Caki2 (cell line): Measurements from ENCODE around the gene FNDC3A. TPM values are rescaled to one million over a fixed set of nuclear protein-coding genes. Genes with fewer than 3 reads are reported as not detected.
"Not testable (repeated sequence)": the region's sequence is repeated elsewhere in the genome, so short reads cannot be mapped to it uniquely, and the experiment has no call there.

Experiments
- DNase-seq: peaks from one replicate; pipeline ENCODE4 v3.0.0-alpha.2; 2015; ENCODE audit warnings: low read depth
- in situ Hi-C: cut with HindIII; loops from 2 replicates; pipeline ENCODE4 v1.10.0; 2016; ENCODE audit warnings: low sequenced_read_pairs, low pct_unique_long_range_greater_than_20kb, mixed read lengths
- total RNA-seq: library from RNA; depleted of rRNA; stranded (reverse); fragments of >200 nt; shearing (Covaris generic); gene quantifications from 2 replicates; pipeline ENCODE4 v1.2.3, GENCODE V29; 2014; ENCODE audit warnings: low replicate concordance

Gene FNDC3A
- total RNA-seq, 1 experiment from 2014 or later: 18.3 TPM

DNA sequence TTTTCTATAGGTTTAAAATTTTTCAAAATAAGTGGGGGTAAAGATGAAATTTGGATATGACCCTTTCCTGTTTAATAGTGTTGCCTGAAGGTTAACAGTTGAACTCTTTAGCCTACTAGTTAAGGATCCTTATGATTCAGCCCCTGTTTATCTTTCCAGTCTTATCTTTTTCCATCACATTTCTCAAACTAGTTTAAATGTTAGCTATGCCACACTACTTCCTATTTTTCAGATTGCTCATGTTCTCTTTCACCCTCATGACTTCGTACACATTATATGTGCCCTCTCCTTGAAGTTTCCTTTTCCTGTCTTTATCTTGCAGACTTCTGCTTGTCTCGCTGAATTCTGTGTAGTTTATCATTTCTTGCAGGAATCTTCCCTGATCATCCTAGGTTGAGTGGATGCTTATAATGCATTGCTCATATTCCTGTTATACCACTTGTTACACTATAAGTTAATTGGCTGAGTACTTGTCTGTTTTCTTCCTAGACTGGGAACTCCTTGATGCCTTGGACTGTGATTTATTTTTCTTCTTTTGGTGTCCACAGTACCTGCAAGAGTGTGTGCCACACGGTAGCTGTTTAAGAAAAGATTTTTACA lies 86.7 kb downstream of the FNDC3A start:
- in situ Hi-C loops: no loop called here
- no peak for DNase-seq

DNA sequence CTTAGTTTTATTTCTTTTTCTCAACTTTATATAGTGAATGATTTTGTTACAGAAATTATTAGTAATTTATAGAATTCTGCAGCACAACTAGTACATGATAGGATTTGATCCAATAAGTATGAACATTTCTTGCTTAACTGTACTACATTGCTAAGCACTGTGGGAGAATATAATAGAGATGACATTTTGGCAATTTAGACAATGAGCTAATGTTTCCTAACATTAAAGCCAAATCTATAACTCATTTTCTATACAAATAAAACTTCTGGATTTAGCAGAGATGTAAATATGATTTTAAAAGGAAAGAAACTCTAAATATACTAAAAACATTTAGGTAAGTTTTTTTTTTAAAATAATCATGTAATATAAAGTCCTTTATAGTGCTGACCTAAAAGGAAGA lies 87.3 kb downstream of the FNDC3A start:
- in situ Hi-C loops: no loop called here
- no peak for DNase-seq

DNA sequence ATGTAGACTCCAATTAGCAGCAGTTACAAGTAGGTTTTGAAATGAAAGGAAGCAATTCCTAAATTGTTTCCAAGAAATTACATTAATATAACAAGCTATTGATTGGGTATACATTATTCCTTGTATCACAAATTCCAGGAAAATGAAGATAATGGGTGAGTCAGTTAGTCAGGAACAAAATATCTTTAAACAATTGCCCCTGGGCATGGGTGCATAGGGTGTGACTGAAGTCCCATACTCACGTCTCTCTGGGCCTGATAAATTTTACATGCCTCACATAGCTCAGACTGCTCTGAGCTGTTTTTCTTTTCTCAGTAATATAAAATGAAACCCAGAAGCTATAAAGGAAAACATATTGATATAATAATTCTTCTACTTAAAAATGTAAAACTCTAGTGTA lies 87.8 kb downstream of the FNDC3A start:
- no peak for DNase-seq
- in situ Hi-C loops: no loop called here

DNA sequence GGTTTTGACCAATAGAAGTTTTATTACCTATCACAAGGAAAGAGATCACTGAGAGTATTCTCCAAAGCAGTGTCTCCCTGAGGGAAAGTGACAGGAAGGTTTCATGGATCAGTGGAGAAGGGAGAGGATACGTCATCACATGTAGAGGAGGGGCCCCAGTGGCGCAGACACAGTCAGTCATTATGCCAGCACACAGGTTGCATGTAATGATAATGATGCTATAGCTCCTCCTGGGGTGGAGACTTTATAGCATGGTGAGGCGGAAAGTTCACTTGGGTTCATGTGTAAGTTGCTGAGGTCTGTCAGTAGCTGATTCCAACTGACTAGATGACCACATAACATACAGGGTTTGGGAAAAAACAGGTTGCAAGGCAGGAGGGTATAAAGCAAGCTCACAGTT lies 88.8 kb downstream of the FNDC3A start:
- DNase-seq: peak; percentile 19
- in situ Hi-C loops: no loop called here

DNA sequence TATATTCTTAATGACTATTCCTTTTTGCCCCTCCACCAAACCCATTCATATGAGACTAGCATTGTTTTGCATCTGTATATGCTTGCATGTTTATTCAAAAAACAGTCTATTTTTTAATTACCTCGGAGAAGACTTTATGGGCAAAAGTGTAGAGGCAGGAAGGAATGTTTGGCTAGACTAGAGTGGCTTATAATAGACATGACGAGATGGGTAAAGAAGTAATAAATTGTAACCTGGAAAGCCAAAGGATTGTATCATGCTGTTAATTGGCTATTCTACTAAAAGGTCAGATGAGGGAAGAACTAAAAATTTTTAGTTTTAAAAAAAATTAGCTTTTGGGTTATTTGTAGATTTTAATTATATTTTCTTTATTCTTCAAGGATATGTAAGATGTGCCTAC lies 91.1 kb downstream of the FNDC3A start:
- in situ Hi-C loops: no loop called here
- DNase-seq: no peak

DNA sequence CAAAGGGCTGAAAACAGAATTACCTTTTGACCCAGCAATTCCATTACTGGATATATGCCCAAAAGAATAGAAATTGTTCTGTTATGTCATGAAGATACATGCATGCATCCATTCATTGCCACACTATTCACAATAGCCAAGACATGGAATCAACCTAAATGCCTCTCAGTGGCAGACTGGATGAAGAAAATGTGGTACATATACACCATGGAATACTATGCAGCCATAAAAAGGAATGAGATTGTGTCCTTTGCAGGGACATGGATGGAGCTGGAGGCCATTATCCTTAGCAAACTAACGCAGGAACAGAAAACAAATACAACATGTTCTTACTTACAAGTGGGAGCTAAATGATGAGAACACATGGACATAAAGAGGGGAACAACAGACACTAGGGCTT lies 92.8 kb downstream of the FNDC3A start:
- DNase-seq, in situ Hi-C loops: not testable (repeated sequence)

DNA sequence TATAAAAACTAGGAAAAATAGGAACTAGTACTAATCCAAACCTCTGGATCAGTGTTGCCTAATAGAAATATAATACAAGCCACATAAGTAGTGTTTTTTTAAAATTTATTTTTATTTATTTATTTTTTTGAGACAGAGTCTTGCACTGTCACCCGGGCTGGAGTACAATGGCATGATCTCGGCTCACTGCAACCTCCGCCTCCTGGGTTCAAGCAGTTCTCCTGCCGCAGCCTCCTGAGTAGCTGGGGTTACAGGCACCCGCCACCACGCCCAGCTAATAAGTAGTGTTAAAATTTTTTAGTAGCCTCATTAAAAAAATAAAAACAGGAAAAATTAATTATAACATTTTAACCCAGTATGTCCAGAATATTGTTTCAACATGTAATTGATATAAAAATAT lies 94.3 kb downstream of the FNDC3A start:
- not testable (repeated sequence) for DNase-seq

DNA sequence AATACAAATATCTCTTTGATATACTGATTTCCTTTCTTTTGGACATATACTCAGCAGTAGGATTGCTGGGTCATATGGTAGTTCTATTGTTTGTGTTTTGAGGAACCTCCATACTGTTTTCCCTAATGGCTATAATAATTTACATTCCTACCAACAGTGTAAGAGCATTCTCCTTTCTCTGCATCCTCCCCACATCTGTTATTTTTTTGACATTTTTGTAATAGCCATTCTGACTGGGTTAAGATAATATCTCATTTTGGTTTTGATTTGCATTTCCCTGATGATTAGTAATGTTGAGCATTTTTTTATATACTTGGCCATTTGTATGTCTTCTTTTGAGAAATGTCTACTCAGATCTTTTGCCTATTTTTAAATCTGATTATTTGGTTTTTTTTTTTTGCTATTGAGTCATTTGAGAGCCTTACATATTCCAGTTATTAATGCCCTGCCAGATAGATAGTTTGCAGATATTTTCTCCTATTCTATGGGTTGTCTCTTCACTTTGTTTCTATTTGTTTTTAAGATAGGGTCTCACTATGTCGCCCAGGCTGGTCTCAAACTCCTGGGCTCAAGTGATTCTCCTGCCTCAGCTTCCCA lies 95.7 kb downstream of the FNDC3A start:
- DNase-seq: no peak
- in situ Hi-C loops: no loop called here

More for the DNA sequence above, 94.3 kb downstream of the FNDC3A start:
- in situ Hi-C loops: not testable (repeated sequence)

DNA sequence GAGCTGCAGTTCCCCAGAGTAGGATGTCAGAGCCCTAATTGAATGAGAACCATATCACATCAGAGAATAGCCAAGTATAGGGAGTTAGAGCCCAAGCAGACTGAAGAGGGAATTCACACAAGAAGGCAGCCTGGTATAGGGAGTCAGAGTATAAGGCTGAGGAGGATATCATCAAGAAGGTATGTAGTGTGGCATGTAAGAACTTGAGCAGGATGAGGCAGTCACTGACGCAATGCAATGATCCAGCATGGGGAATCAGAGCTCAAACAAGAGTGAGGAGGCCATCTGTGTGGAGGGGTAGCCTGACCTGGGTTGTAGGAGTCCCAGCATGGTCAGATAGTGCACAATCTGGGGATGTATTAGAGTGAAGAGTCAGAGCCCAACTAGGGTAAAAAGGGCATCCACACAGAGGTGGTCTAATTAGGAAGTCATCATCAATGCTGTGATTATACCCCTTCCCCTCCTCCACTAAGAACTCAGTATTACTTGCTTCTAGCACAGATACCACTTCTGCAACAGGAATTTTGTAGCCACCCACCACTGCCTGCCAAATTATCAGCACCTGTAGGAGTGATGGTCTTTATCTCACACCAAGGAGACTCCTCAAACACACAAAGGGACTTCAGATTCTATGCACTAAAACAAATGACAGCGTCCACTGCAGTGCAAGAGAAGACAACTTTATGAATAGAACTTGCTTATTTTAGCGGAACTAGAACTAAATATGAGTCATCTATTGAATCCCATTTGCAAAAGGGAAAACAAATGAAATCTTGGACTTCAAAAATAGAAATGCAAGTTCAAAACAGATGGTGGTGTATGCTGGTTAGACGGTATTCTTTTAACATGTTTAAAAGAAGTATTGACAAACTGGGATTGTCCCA lies 107.2 kb downstream of the FNDC3A start:
- in situ Hi-C loops: no loop called here
- no peak for DNase-seq

DNA sequence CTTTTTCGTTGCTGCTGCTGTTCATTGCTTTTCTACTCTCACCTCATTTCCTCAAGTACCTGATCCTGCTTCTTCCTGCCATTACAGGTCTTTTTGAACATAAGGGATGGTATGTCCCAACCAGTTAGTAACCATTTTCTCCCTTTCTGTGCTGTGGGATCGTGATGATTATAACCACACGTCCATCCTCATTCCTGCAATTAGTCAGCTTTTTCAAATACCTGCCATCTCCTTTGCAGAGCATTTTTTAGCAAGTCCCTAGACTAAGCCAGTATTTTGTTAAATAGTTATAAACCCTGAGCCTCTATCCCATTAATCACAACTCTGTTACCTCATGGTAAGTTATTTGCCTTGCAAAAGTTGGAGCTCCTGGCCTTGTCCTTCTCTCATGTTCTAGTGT lies 109.2 kb downstream of the FNDC3A start:
- no peak for DNase-seq
- in situ Hi-C loops: no loop called here

DNA sequence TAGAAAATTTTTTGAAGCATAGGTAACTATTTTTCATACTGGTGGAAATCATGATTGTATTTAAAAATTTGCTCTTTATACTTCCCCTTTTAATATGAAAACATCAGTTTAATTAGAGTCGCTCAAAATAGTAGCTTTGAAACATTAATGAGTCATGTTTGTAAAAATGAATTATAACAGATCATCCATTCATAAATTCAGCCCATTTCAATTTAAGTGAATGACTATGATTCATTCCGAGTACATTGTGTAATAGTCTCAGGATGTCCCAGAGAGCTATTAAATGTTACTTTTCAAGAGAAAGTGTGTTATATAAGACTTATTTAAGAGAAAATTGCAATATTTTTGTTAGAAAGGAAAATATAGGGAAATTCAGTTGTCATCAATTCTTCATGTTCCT lies 111.0 kb downstream of the FNDC3A start:
- DNase-seq: no peak
- in situ Hi-C loops: no loop called here

DNA sequence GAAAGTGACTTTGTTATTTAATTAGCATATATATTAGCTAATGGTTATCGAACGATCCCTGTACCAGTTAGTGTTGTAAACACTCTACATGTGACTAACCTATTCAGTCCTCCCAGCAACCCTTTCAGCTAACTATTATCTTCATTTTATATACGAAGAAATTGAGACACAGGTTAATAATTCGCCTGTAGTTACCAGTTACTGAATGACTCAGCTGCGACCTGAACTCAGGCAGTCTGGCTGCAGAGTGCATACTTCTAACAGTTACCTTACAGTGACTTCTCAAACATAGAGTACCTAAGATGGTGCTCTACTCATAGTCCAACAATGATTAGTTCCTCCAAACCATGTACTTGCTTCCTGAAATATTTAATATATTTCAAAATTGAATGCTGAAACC lies 117.7 kb downstream of the FNDC3A start:
- DNase-seq: peak; percentile 12
- in situ Hi-C loops: no loop called here

DNA sequence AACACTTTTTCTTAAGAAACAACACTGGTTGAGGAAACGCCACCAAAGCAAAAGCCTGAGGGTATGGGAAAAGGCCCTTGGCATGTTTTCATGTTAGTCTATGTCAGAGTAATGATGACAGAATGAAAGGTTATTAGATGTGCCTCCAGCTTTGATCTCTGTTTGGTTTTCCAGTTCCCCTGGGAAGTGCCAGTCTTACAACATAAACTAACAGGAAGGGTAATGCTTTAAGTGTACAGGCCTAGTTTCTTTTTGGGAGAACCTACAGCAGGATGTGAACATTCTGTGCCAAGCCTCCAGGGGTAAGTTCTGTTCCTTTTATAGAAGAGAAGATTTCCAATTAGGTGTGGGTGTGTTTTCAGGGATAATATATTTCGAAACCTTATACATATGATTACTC lies 121.7 kb downstream of the FNDC3A start:
- no peak for DNase-seq
- in situ Hi-C loops: no loop called here

DNA sequence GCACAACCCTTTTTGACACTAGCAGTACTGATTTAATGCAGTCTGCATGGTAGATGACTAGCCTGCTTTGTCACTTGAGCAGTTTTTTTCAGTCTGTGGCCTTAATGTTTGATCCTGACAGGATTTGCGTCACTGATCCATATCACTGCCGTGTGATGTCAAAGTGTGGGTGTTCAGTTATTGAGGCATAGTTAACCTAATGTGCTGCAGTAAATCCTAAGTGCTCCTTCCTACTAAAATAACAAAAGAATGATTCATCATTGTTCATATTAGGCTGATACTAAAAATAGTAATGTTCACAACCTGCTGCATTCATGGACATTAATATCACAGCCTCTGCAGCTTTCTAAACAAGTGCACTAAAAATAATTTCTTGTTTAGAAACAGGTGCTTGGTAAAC lies 122.5 kb downstream of the FNDC3A start:
- DNase-seq: peak; percentile 72
- in situ Hi-C loops: no loop called here

DNA sequence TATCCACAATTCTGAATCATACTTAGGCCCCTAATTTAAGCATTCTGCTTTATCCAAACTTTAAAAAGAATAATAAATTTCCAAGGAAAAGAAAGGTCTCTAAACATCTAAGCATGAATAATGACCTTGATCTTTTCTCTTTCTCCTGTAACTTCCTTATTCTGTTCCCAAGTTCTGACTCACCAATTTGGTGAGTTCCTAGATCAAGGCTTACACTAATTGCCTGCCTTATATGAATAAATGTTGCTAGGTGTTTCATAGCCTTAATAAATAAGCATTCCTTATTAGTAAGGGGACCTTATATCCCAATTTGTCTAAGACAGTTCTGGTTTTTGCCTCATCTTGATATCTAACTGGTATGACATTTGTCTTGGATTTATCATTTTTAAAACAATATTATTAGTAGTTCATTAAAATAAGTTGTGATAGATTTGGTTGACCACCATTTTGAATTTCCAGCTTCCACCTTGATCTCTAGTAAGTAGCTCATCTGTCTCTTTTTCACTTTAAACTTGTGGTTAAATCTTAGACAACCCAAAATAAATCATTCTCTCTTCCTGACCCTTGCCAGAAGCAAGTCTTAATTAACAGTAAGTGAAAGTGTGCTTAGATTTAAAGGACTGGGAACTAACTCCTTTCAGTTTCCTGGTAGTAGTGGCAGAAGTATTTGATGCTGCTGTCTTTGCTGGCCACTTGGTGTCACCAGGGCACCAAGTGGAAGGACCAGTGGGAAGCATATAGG lies 123.2 kb downstream of the FNDC3A start:
- peak; percentile 28 for DNase-seq
- in situ Hi-C loops: no loop called here

DNA sequence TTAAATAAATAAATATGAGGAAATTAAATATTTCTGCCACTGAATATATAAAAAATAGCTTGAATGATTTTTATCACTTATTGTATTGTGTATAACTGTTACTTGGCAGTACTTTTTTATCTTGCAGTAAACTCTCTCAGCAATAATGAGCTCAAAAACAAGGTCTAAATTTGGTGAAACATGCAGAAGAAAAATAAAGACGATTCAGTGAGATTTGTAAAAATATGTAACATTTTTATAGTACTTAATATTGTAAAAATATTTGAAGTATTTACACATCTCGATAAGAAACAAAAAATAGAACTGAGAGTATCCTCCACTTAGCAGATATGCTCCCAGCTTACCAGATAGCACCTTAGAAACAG lies 123.8 kb downstream of the FNDC3A start:
- no peak for DNase-seq
- in situ Hi-C loops: no loop called here

DNA sequence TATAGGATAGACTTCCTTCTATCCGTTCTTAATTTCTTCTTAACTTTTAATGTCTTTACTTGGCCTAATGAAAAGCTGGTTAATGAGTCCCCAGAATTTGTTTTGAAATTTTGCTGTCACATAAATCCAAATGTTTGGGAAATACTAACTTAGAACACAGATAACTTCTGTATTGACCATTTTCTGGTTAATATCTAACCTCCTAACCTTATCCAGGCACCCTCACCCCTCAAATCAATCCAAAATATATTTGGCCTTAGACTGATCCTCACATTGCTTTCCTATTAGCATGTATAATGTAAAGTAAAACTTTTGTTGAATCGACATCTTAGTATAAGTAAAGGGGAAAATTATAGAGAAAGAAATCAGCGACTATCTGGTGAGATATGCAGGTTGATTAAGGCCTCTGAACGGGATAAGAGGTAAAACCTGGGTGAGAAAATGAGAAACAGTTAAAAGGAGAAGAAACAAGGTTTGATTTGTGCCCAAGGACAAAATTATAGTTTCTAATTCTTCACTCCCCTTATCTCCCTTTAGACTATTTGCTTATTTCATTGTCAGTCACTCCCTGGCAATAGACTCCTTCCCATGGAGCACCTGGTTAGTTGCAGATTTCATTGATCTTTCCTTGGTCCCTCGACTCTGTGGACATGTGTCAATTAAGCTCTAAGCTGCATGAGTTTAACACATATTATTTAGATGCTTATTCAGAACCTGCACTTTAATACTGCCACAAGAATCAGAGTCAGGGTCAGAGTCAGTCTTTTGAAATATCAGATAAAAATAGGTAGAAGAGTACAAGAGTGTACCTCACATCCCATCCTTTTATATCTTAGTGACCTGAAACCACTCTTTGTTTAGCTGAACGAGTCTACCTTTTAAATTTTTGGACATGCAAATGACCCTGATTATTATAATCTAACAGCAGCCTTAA lies 125.2 kb downstream of the FNDC3A start:
- in situ Hi-C loops: no loop called here
- no peak for DNase-seq

DNA sequence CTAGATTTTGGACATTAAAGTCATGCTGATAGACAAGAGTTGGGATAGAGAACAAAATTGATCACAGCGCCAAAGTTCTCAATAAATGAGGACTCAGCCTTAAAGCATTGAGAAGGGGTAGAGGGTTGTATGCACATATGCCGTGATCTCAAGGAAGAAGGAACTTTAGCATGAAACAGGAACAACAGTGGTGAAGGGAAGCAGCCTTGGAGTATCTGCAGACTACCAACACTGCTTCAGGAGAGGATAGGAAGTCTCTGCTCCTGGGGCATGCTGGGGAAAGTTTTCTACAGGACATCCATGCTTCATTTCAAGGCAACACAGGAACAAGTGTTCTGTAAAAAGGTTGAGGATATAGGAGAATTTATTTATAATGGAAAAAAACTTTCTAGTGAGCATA lies 132.5 kb downstream of the FNDC3A start:
- in situ Hi-C loops: no loop called here
- DNase-seq: no peak
